ENCODE data around the gene GSTM2.
A peak's percentile ranks its signal among the peaks of the same experiment; 100 is the strongest.

GRCh38 chr1:109687641-109688499, 20.0 kb downstream of the GSTM2 start, which contains the start of gene GSTM1:
- TF ChIP-seq CTCF (conservative IDR thresholded peaks at IDR 0.05; ENCODE audit: low read depth, low read length), result peak; percentile 55
- TF ChIP-seq EZH2 (IDR thresholded peaks at IDR 0.05; ENCODE audit: borderline replicate concordance, low read depth, low read length, poor library complexity, severe bottlenecking), result no peak
